Hematopoietic multipotent progenitor cell treated with erythropoietin and hydrocortisone succinate and interleukin-3 and kit ligand, for 15 days (in vitro differentiated cells): Measurements from ENCODE around the gene ECI1.
A peak's percentile ranks its signal among the peaks of the same experiment; 100 is the strongest.

Source experiments
- DNase-seq: peaks from one replicate; pipeline ENCODE4 v3.0.0-alpha.2; 2015; ENCODE audit warnings: low spot score

ECI1 gene

GRCh38 chr16:2233046-2233775 lies 18.2 kb downstream of the ECI1 start:
- DNase-seq, result no peak

GRCh38 chr16:2232094-2232990 lies 19.0 kb downstream of the ECI1 start:
- DNase-seq, result no peak

GRCh38 chr16:2231016-2231931 lies 20.1 kb downstream of the ECI1 start:
- no peak for DNase-seq

GRCh38 chr16:2230376-2230775 lies 21.0 kb downstream of the ECI1 start:
- DNase-seq, result no peak

- DNase-seq, result no peak
Observed at GRCh38 chr16:2229632-2230250, 21.6 kb downstream of the ECI1 start.

DNA sequence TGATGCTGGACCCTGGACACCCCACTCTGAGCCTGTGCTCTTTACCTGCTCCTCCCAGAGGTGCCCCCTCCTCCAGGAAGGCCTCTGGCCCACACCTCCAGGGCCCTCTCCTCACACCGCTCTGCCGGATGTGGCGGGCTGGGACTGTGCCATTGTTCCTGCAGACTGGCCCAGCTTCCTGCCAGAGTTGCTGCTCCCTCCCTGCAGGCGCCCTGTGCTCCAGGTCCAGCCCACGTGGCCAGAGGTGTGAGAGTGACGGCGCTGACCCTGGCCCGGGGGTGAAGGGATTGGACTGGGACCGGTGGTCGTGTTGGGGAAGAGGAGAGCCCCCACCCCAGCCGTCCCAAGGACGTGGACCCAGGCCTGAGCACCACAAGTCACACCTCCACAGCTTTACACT lies 22.3 kb downstream of the ECI1 start:
- DNase-seq, result no peak

GRCh38 chr16:2228161-2228824 lies 23.1 kb downstream of the ECI1 start:
- DNase-seq, result no peak

DNA sequence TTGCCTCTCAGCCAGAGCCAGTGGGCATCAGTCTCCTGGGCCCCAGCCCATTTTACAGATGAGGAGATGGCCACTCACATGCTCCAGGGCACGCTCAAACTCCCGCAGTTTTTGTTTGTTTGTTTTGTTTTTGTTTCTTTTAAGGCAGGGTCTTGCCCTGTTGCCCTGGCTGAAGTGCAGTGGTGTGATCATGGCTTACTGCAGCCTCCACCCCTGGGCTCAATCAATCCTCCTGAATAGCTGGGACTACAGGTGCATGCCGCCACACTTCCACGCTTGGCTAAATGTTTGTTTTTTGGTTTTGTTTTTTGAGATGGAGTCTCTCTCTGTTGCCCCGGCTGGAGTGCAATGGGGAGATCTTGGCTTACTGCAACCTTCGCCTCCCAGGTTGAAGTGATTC lies 24.5 kb downstream of the ECI1 start:
- no peak for DNase-seq

- no peak for DNase-seq
Observed at GRCh38 chr16:2226245-2226793, 25.1 kb downstream of the ECI1 start.

DNA sequence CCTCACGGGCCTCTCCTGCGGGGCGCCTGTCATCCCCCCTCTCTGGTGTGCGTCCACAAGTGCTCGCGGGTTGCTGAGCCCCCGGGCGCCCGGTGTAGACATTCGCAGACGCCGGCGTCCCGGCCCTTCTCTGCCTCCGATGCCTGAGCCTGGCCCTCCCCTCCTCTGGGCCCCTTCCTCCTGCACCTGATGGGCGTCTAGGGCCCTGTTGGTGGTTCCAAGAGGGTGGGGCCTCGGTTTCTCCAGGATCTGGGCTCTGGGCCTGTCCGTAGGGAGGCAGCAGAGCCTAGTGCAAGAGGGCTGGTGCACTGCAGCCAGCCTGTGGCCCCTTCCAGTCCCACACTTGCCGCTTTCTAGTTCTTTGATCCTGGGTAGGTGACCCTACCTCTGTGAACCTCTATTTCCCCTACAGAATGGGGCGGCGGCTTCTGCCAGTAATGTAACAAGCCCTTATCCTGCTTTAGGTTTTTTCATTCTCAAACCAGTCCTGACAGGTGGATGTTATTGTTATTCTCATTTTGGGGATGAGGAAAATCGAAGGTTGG lies 27.4 kb downstream of the ECI1 start:
- peak; percentile 44 for DNase-seq

DNA sequence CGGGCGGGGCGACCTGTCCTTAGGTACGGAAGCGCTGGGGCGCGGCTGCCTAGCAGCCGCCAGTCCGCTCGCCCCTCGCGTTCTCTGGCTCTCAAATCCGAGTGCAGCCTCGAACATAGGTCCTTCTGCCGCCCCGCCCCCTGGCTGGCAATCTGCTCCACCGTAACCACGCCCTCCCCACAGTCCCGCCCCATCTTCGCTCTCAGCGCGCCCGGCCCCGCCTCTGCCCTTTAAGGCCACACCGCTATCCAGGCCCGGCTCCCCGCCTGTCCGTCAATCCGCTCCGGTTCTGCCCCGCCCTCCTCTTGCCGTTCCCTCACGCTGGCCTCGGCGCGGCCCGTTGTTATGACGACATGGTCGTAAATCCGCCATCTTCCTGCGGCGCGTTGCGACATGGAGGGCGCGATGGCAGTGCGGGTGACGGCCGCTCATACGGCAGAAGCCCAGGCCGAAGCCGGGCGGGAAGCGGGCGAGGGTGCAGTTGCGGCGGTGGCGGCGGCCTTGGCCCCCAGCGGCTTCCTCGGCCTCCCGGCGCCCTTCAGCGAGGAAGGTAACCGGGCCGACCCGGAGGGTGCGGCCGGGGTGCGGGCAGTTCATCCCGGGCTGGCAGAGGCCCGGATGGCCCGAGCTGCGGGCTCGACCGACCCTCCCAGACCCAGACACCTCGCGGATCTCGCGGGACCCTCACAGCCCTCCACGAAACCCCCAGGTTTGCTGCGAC lies 28.0 kb downstream of the ECI1 start, which contains the start of gene E4F1:
E4F1 (plus strand) TSS at position 371 of the 721 bp plus-strand sequence; CDS start at position 394, 23 bp downstream.
- peak; percentile 100 for DNase-seq

- no peak for DNase-seq
Observed at GRCh38 chr16:2216330-2216729, 35.1 kb downstream of the ECI1 start.

GRCh38 chr16:2214719-2214968 lies 36.7 kb downstream of the ECI1 start, which contains the start of gene PGP:
Gene PGP, minus strand, starts transcription at chr16:2214840. Its CDS starts 63 bp downstream, at chr16:2214777.
- no peak for DNase-seq

- DNase-seq, result no peak
Observed at GRCh38 chr16:2213817-2214718, 37.3 kb downstream of the ECI1 start.

DNA sequence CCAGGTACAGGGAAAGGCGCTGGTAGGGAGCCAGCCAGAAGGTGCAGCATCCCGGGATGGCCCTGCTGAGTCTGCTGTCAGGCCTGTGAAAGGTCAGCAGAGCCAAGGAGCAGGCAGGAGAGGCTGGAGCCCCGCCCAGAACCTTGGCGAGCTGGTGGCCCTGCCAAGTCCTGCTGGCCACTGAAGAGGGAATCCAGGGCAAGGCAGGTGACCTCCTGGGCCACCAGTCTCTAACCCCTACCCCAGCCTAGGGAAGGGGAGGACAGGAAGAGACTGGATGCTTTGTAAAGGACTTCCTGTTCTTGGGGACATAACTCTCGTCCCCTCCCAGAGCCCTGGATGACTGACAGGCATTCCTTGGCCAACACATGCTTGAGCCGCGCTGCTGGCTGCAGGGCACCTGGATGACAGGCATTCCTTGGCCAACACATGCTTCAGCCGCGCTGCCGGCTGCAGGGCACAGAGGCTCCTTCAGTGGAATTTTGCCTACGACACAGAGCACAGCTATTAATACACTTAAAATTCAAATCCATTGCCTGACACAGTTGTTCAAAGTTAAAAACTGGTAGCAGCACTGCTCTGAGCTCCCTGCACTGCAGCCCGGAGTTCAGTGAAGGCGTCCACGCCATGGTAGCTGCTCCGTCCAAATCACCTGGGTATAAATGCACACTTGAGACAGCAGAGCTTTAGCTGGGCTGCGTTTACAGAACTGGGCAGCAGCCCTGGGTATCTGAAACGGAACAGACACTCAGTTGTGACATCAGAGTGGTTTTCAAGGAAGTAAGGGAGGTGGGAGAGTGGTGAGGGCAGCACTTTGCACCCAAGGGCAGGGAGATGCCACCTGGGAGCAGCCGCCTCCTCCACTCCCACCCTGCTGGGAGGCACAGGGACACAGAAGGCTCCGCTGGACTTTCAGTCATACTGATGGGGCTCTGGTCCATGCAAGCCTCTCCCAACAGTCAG lies 38.7 kb downstream of the ECI1 start:
- DNase-seq, result no peak

DNA sequence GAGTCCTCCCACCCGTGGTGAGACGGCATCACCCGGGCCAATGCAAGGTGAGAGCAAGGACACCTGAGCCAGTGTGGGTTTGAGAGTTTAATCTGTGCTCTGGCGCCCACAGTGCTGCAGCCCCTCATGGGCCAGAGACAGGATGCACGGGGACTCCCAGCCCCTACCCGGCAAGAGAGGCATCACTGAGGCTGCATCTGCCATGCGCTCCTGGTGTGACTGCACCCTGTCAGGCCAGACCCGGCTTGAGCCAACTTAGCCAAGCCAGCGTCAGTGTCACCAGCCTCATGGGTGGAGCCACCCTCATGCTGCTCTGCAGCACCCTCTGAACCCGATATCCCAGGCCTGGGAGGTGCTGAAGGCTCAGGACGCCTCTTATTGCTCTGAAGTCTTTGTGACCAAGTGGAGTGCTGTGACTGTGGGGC lies 39.5 kb downstream of the ECI1 start:
- DNase-seq, result peak; percentile 12
